SW 1271 (cell line): ENCODE measurements around the gene OR2W3.
"Not testable (repeated sequence)": the region's sequence is repeated elsewhere in the genome, so short reads cannot be mapped to it uniquely, and the experiment has no call there.

ENCODE experiments used
- DNase-seq, 2 experiments: peaks; one replicate each; lab custom pipeline; 2025; lab: John Stamatoyannopoulos, UW

Gene OR2W3

GRCh38 chr1:247919952-247920351 is 24.6 kb downstream of the OR2W3 start, which contains the start of gene OR2T8:
Gene OR2T8 (plus strand): TSS chr1:247920252. CDS start chr1:247921018, 766 bp downstream.
- DNase-seq = no peak

GRCh38 chr1:247923941-247924340 is 28.6 kb downstream of the OR2W3 start:
- DNase-seq = no peak

GRCh38 chr1:247924868-247925267 is 29.5 kb downstream of the OR2W3 start, which contains the start of gene OR2AJ1:
Gene OR2AJ1 (plus strand): TSS chr1:247924889. CDS start chr1:247933769, 8,880 bp downstream.
- DNase-seq = no peak

- no peak for DNase-seq
Measured at GRCh38 chr1:247933989-247934388, 38.6 kb downstream of the OR2W3 start.

GRCh38 chr1:247935781-247936180 is 40.4 kb downstream of the OR2W3 start:
- DNase-seq = no peak

- DNase-seq = no peak
Measured at GRCh38 chr1:247936415-247936814, 41.0 kb downstream of the OR2W3 start.

- not testable (repeated sequence) for DNase-seq
Measured at GRCh38 chr1:247936965-247937734, 41.8 kb downstream of the OR2W3 start.

GRCh38 chr1:247942624-247943023 is 47.2 kb downstream of the OR2W3 start:
- no peak for DNase-seq
